ENCODE results near the gene E2F2.

GRCh38 chr1:23573574-23574182, 42.6 kb upstream of the E2F2 start:
- TF ChIP-seq YY1 (IDR thresholded peaks at IDR 0.05; ENCODE audit: insufficient read depth, insufficient read length) (no peak), ZNF274 (IDR thresholded peaks at IDR 0.05; ENCODE audit: low read depth, low read length) (no peak)

Measured in NT2/D1 (cell line).